ENCODE results near the gene CREB5. TPM values are rescaled to one million over a fixed set of nuclear protein-coding genes. Genes with fewer than 3 reads are reported as not detected.

Gene CREB5
- total and polyA plus RNA-seq, 2 of the 13 experiments (the other 11 are each of a cell fraction or from before 2014, with no cell fraction given), result 0.38 to 0.71 TPM

GRCh38 chr7:28477041-28477442, 64.7 kb downstream of the CREB5 start:
- H3K4me1 ChIP-seq (ENCODE audit: insufficient read depth, low read length), result no peaks in the 10 kb centered on the region
- ATAC-seq (no peak), DNase-seq (ENCODE audit: low spot score) (no peak), FAIRE-seq (no peak)
- H3K9me3 ChIP-seq (ENCODE audit: low read length), result no peaks in the 10 kb centered on the region
- no peak overlapping the region for H2AFZ ChIP-seq (ENCODE audit: low read length)
- TF ChIP-seq HCFC1 (IDR thresholded peaks at IDR 0.05; ENCODE audit: low read depth, low read length) (no peak), EZH2 (conservative IDR thresholded peaks at IDR 0.05; ENCODE audit: low read depth, low read length) (no peak), CEBPB (IDR thresholded peaks at IDR 0.05; ENCODE audit: borderline replicate concordance, low read depth, low read length) (no peak)
- TF ChIP-seq, protein P1, sequence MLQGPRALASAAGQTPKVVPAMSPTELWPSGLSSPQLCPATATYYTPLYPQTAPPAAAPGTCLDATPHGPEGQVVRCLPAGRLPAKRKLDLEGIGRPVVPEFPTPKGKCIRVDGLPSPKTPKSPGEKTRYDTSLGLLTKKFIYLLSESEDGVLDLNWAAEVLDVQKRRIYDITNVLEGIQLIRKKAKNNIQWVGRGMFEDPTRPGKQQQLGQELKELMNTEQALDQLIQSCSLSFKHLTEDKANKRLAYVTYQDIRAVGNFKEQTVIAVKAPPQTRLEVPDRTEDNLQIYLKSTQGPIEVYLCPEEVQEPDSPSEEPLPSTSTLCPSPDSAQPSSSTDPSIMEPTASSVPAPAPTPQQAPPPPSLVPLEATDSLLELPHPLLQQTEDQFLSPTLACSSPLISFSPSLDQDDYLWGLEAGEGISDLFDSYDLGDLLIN (CRISPR knock-in tag; IDR thresholded peaks at IDR 0.05; ENCODE audit: borderline replicate concordance), result no peak
- TF ChIP-seq, protein P2, sequence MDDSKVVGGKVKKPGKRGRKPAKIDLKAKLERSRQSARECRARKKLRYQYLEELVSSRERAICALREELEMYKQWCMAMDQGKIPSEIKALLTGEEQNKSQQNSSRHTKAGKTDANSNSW (CRISPR knock-in tag; IDR thresholded peaks at IDR 0.05; ENCODE audit: borderline replicate concordance), result no peak
- H3K4me3 ChIP-seq (replicated peaks in 1 of 3; ENCODE audit: insufficient read depth in 1 of 3, low read depth in 2 of 3, low read length in 3 of 3), result no peak overlapping the region
- intact Hi-C loops (cut with micrococcal nuclease; ENCODE audit: unreplicated experiment), result no loop called here
- peaks cover 0 to 10% of the 10 kb centered on the region in 2 experiments; a peak in 3 of 5 replicates for H3K27me3 ChIP-seq (ENCODE audit: control insufficient read depth in 1 of 2, insufficient read depth in 2 of 2, low read length in 2 of 2)
- no TSS peak for BruUV-seq (replicated peaks)
- POLR2A ChIA-PET, result no interaction called here
- CTCF ChIA-PET (ENCODE audit: low intra/inter-chr PET ratio, low total read pairs), result no interaction called here
- no peak overlapping the region for H3K4me2 ChIP-seq (ENCODE audit: low read depth, low read length)
- no peaks in the 10 kb centered on the region for H3K79me2 ChIP-seq (ENCODE audit: insufficient read depth, low read length)
- no peak overlapping the region for H3K27ac ChIP-seq (ENCODE audit: extremely low read length, insufficient read depth, low read length)
- 11% methylated on average over 3 of the region's 3 CpGs for WGBS (ENCODE audit: low lambda C conversion rate)
- in situ Hi-C loops (cut with HindIII; ENCODE audit: extremely low pct_ligation_motif_present, low pct_unique_long_range_greater_than_20kb), result no loop called here
- H3K9ac ChIP-seq (ENCODE audit: insufficient read depth, low read depth, low read length), result no peak overlapping the region
- no peaks in the 10 kb centered on the region for H4K20me1 ChIP-seq (ENCODE audit: insufficient read depth, low read length)
- H3K36me3 ChIP-seq (replicated peaks in 1 of 2; ENCODE audit: control insufficient read depth in 1 of 2, insufficient read depth in 2 of 2, low read length in 2 of 2), result no peaks in the 10 kb centered on the region

GRCh38 chr7:28478656-28479055, 66.3 kb downstream of the CREB5 start:
- H3K9me3 ChIP-seq (ENCODE audit: low read length), result no peaks in the 10 kb centered on the region
- H2AFZ ChIP-seq (ENCODE audit: low read length), result no peak overlapping the region
- no peak overlapping the region for H3K9ac ChIP-seq (ENCODE audit: insufficient read depth, low read depth, low read length)
- no peak for FAIRE-seq
- no peaks in the 10 kb centered on the region for H3K79me2 ChIP-seq (ENCODE audit: insufficient read depth, low read length)
- TF ChIP-seq CCAR2 (optimal IDR thresholded peaks at IDR 0.05; ENCODE audit: low read depth, low read length) (no peak), ISL2 (CRISPR knock-in tag; IDR thresholded peaks at IDR 0.05) (no peak)
- no peak overlapping the region for H3K27ac ChIP-seq (ENCODE audit: extremely low read length, insufficient read depth, low read length)
- no peak for DNase-seq (ENCODE audit: low spot score)
- WGBS (ENCODE audit: low lambda C conversion rate), result 0% methylated on average over 1 of the region's 1 CpG
- POLR2A ChIA-PET, result no interaction called here
- in situ Hi-C loops (cut with HindIII; ENCODE audit: extremely low pct_ligation_motif_present, low pct_unique_long_range_greater_than_20kb) (no loop called here), intact Hi-C loops (cut with micrococcal nuclease; ENCODE audit: unreplicated experiment) (no loop called here)
- peaks cover 0 to 9% of the 10 kb centered on the region in 2 experiments; a peak in 3 of 5 replicates for H3K27me3 ChIP-seq (ENCODE audit: control insufficient read depth in 1 of 2, insufficient read depth in 2 of 2, low read length in 2 of 2)
- CTCF ChIA-PET (ENCODE audit: low intra/inter-chr PET ratio, low total read pairs), result no interaction called here
- no peaks in the 10 kb centered on the region for H3K4me1 ChIP-seq (ENCODE audit: insufficient read depth, low read length)
- no peak overlapping the region for H3K4me2 ChIP-seq (ENCODE audit: low read depth, low read length)
- no peaks in the 10 kb centered on the region for H3K36me3 ChIP-seq (replicated peaks in 1 of 2; ENCODE audit: control insufficient read depth in 1 of 2, insufficient read depth in 2 of 2, low read length in 2 of 2)
- no peaks in the 10 kb centered on the region for H4K20me1 ChIP-seq (ENCODE audit: insufficient read depth, low read length)
- no peak overlapping the region for H3K4me3 ChIP-seq (replicated peaks in 1 of 3; ENCODE audit: insufficient read depth in 1 of 3, low read depth in 2 of 3, low read length in 3 of 3)
- ATAC-seq, result no peak
- BruUV-seq (replicated peaks), result no TSS peak
